ENCODE measurements around the gene ARHGAP28.

- no peak for TF ChIP-seq POLR2A (IDR thresholded peaks at IDR 0.05)
- TF ChIP-seq CTCF (IDR thresholded peaks at IDR 0.05): no peak
- TF ChIP-seq EP300 (IDR thresholded peaks at IDR 0.05): no peak
- TF ChIP-seq POLR2AphosphoS5 (IDR thresholded peaks at IDR 0.05): no peak
These were observed 25.6 kb downstream of the ARHGAP28 start for GRCh38 chr18:6755107-6755506.

Data from upper lobe of left lung (tissue), 4 donors.